GM12873 (cell line): Measurements from ENCODE around the gene NUP35.

Experiments
- CTCF ChIP-seq: IDR thresholded peaks from 2 replicates; pipeline ENCODE4 v1.5.1; 2012; ENCODE audit warnings: low read depth, mild to moderate bottlenecking, moderate library complexity, low read length, control low read depth; ENCODE audit not compliant: insufficient read depth; ENCODE audit errors: missing control alignments

NUP35 gene

DNA sequence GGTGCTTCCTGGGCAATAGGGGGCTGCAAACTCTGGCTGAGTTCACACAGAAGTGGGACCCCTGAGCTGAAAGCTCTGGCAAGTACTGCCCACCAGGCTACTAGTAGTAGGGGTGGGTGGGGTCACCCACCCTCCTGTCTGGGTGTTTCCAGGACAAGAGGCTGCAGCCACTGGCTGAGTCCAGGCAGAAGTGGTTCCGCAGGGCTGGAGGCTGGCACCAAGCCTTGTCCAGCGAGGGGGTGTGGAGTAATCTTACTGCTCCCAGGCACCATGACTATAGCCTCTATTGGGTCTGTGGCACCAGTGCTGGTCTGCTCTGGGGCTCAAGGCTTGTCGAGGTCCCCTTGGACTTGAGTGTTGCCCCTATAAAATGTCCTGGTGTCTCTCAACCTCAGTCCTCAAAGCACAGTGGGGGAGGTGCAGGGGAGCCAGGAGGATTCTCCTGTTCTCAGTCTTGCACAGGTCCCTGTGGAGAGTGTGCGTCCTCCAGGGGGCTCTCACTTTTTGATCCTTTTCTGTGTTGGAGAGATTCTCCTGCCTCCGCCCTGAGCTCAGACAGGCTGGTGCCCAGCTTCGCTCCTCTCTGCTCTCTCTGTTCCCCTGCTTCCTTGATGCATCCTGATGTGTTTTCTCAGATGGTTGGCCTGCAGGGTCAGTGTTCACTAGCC, 48.1 kb downstream of the NUP35 start:
- TF ChIP-seq CTCF = no peak

DNA sequence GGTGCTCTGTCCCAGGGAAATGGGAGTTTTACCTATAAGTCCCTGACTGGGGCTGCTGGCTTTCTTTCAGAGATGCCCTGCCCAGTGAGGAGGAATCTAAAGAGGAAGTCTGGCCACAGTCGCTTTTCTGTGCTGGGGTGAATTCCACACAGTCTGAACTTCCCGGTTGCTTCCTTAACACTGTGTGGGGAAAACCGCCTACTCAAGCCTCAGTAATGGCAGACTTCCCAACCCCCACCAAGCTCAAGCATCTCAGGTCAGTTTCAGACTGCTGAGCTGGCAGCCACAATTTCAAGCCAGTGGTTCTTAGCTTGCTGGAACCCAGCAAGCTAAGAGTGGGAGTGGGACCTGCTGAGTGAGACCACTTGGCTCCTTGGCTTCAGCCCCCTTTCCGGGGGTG, 54.9 kb downstream of the NUP35 start:
- TF ChIP-seq CTCF = no peak

DNA sequence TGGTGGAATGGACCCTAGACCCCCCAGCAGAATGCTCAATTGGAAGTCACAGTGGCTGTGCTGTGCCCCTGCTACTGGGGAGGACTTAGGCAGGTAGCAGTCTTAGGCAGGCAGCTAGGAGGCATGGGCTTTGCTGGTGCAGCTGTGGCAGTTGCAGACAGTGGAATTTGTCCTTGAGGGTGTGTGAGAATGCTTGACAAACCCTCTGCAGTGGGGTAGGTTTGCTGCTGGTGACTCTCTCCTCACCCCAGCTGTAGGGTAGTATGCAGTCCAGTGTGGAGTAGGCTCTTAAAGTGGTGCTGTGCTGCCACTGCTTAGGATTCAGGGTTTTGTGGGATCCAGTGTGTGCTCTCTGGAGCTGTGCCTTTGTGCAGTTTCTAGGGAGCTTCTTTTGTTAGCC, 61.3 kb downstream of the NUP35 start:
- no peak for TF ChIP-seq CTCF

DNA sequence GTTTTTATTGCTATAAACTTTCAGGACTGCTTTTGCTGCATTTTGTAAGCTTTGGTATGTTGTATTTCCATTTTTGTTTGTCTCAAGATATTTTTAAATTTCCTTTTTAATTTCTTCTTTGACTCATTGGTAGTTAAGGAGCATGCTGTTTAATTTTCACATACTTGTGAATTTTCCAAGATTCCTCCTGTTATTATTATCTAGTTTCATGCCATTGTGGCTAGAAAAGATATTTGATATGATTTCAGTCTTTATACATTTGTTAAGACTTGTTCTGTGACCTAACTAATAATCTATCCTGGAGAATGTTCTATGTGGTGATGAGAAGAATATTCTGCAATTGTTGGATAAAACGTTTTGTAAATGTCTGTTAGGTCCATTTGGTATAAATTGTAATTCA, 62.1 kb downstream of the NUP35 start:
- no peak for TF ChIP-seq CTCF

DNA sequence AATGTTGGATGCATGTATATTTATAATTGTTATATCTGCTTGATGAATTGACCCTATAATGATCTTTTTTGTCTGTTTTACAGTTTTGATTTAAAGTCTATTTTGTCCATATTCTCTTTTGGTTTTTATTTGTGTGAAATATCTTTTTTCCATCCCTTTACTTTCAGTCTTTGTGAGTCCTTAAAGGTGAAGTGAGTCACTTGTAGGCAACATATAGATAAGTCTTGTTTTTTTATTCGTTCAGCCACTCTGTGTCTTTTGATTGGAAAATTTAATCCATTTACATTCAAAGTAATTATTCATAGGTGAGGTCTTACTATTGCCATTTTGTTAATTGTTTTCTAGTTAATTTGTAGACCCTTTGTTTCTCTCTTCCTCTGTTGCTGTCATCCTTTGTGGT, 62.5 kb downstream of the NUP35 start:
- TF ChIP-seq CTCF = no peak

DNA sequence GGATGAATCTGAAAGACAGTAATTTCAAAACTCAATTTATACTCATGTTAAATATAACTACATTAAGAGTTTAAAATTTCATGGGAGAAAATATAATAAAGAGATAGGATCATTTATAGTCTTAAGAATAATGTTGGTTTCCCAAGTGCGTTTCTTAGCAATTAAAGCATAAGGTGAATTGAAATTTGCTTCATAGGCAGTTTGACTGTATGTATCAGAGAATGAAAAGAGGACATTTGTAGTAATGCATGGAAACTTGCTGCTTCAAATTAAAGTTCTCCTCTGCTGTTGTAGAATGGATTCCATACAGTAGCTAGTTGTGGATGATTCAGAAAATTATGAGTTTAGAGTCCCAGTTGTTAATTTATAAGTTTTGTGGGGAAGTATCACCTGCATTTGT, 68.1 kb downstream of the NUP35 start:
- TF ChIP-seq CTCF = no peak

DNA sequence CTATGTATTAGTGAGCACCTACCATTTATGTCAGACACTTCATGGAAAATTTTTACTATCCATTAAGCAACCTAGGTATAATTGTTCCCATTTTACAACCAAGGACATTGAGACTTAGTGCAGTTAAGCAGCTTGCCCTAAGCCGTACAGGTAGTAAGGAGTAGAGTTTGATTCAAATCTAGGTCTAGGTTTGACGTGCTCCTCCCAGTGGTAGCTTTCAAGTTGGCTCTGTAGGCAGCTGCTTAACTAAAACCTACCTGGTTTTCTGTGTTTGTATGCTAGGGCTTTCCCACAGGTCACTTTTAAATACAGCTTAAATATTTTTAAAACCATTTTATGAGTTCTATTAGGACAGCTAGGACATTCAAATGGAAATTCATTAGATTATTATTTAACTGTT, 69.7 kb downstream of the NUP35 start:
- no peak for TF ChIP-seq CTCF
